Gastrocnemius medialis (tissue), 4 donors: ENCODE data around the gene INCENP.

Source experiments
- CTCF ChIP-seq, 5 experiments: fragments of 450-650 bp in 3 of 5; fragments of 200-600 bp in 2 of 5; sonication (generic) in 2 of 5; IDR thresholded peaks in 4 of 5; conservative IDR thresholded peaks in 1 of 5; 1 replicate in 4 of 5; 2 replicates in 1 of 5; pipeline ENCODE4 v1.5.1; 2016 to 2019; ENCODE audit warnings: antibody characterized with exemption in 5 of 5, mild to moderate bottlenecking in 3 of 5, moderate library complexity in 3 of 5
- POLR2A ChIP-seq, 2 donors: fragments of 450-650 bp; IDR thresholded peaks; one replicate each; pipeline ENCODE4 v1.6.1; 2017; ENCODE audit warnings: antibody characterized with exemption in 2 of 2, mild to moderate bottlenecking in 2 of 2, moderate library complexity in 2 of 2

GRCh38 chr11:62128835-62129234 is 5.0 kb downstream of the INCENP start:
- TF ChIP-seq CTCF (IDR thresholded peaks at IDR 0.05 in 4 of 5, conservative IDR thresholded peaks at IDR 0.05 in 1 of 5) (no peak), POLR2A (IDR thresholded peaks at IDR 0.05) (no peak)
